ENCODE data around the gene VAC14.

The VAC14 gene

GRCh38 chr16:70784692-70785555 is 16.0 kb downstream of the VAC14 start:
- no peak for DNase-seq (ENCODE audit: low read depth)
- no peak for TF ChIP-seq CTCF (conservative IDR thresholded peaks at IDR 0.05; ENCODE audit: low read depth, low read length)
- H3K4me3 ChIP-seq (ENCODE audit: low read length): no peak overlapping the region

GRCh38 chr16:70782237-70782636 is 18.7 kb downstream of the VAC14 start:
- H3K4me3 ChIP-seq (ENCODE audit: low read length): no peak overlapping the region
- TF ChIP-seq CTCF (conservative IDR thresholded peaks at IDR 0.05; ENCODE audit: low read depth, low read length): no peak
- no peak for DNase-seq (ENCODE audit: low read depth)

- TF ChIP-seq CTCF (conservative IDR thresholded peaks at IDR 0.05; ENCODE audit: low read depth, low read length): no peak
- H3K4me3 ChIP-seq (ENCODE audit: low read length): no peak overlapping the region
- no peak for DNase-seq (ENCODE audit: low read depth)
Measured at GRCh38 chr16:70781800-70782199, 19.2 kb downstream of the VAC14 start.

GRCh38 chr16:70780546-70780945 is 20.4 kb downstream of the VAC14 start:
- no peak for DNase-seq (ENCODE audit: low read depth)
- no peak overlapping the region for H3K4me3 ChIP-seq (ENCODE audit: low read length)
- TF ChIP-seq CTCF (conservative IDR thresholded peaks at IDR 0.05; ENCODE audit: low read depth, low read length): no peak

GRCh38 chr16:70779361-70779760 is 21.6 kb downstream of the VAC14 start:
- TF ChIP-seq CTCF (conservative IDR thresholded peaks at IDR 0.05; ENCODE audit: low read depth, low read length): no peak
- no peak for DNase-seq (ENCODE audit: low read depth)
- H3K4me3 ChIP-seq (ENCODE audit: low read length): no peak overlapping the region

DNA sequence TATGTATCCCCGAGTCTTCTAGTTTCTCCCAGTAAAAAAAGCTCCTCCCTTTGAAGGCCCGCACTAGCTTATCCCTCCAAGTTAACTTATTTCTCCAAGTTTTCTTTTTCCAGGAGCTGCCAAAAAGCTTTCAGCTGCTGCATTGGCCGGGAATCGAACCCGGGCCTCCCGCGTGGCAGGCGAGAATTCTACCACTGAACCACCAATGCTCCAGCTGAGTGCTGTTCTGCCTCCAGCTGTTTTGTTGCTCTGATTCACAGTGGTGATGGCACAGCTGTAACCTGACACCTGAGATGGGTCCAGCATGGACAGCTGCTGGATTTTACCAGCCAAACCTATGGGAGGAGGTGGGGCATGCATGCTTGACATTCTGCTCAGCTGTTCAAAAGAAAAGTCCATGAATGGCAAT is 22.1 kb downstream of the VAC14 start:
- DNase-seq (ENCODE audit: low read depth): no peak
- no peak for TF ChIP-seq CTCF (conservative IDR thresholded peaks at IDR 0.05; ENCODE audit: low read depth, low read length)
- no peak overlapping the region for H3K4me3 ChIP-seq (ENCODE audit: low read length)

GRCh38 chr16:70777973-70778406 is 23.0 kb downstream of the VAC14 start:
- DNase-seq (ENCODE audit: low read depth): no peak
- TF ChIP-seq CTCF (conservative IDR thresholded peaks at IDR 0.05; ENCODE audit: low read depth, low read length): no peak
- H3K4me3 ChIP-seq (ENCODE audit: low read length): no peak overlapping the region

All from retinal pigment epithelial cell (primary cell).